Omental fat pad (tissue), 4 donors: ENCODE measurements around the gene NLGN4X. TPM values are rescaled to one million over a fixed set of nuclear protein-coding genes. Genes with fewer than 3 reads are reported as not detected.

Experiments used
- ATAC-seq: fragments of 150-250 bp; one replicate; pipeline ENCODE4 v1.9.1; 2016; ENCODE audit warnings: mild to moderate bottlenecking, moderate library complexity; ENCODE audit not compliant: low FRiP score
- DNase-seq: peaks from one replicate; pipeline ENCODE4 v3.0.0-alpha.2; 2019; ENCODE audit warnings: low spot score
- CTCF ChIP-seq, 3 donors: fragments of 450-650 bp; IDR thresholded peaks; one replicate each; pipeline ENCODE4 v1.5.1; 2016 to 2017; ENCODE audit warnings: antibody characterized with exemption in 3 of 3, mild to moderate bottlenecking in 3 of 3, moderate library complexity in 2 of 3
- total RNA-seq, 4 donors: library from RNA; depleted of rRNA; stranded (reverse); fragments of >200 nt; gene quantifications; one replicate each; pipeline ENCODE4 v1.1.0, GENCODE V29; 2016

NLGN4X gene
- total RNA-seq, 4 donors from 2014 or later, result 2.9 to 14.8 (median 5.5) TPM

- no peak for DNase-seq
- no peak for TF ChIP-seq CTCF (IDR thresholded peaks at IDR 0.05)
- no peak for ATAC-seq
Observed at GRCh38 chrX:5959286-5959685, 269.4 kb downstream of the NLGN4X start.

GRCh38 chrX:5958523-5958922 lies 270.1 kb downstream of the NLGN4X start:
- no peak for TF ChIP-seq CTCF (IDR thresholded peaks at IDR 0.05)
- ATAC-seq (no peak), DNase-seq (no peak)

- DNase-seq (no peak), ATAC-seq (no peak)
- no peak for TF ChIP-seq CTCF (IDR thresholded peaks at IDR 0.05)
Observed at GRCh38 chrX:5957506-5957905, 271.2 kb downstream of the NLGN4X start.

GRCh38 chrX:5936438-5936837 lies 292.2 kb downstream of the NLGN4X start:
- DNase-seq (no peak), ATAC-seq (peak; percentile 67)
- no peak for TF ChIP-seq CTCF (IDR thresholded peaks at IDR 0.05)

- ATAC-seq (no peak), DNase-seq (no peak)
- no peak for TF ChIP-seq CTCF (IDR thresholded peaks at IDR 0.05)
Observed at GRCh38 chrX:5928224-5928623, 300.4 kb downstream of the NLGN4X start.

GRCh38 chrX:5916945-5917344 lies 311.7 kb downstream of the NLGN4X start:
- no peak for TF ChIP-seq CTCF (IDR thresholded peaks at IDR 0.05)
- no peak for ATAC-seq
- DNase-seq, result no peak

GRCh38 chrX:5915783-5916182 lies 312.9 kb downstream of the NLGN4X start:
- no peak for ATAC-seq
- TF ChIP-seq CTCF (IDR thresholded peaks at IDR 0.05), result no peak
- no peak for DNase-seq
